ENCODE data around the gene DNM2.
A peak's percentile ranks its signal among the peaks of the same experiment; 100 is the strongest.
"Not testable (repeated sequence)": the region's sequence is repeated elsewhere in the genome, so short reads cannot be mapped to it uniquely, and the experiment has no call there.

DNM2 gene

GRCh38 chr19:10717356-10718204 lies at the start of gene DNM2:
Gene DNM2 (plus strand): TSS chr19:10718079. CDS start chr19:10718243, 164 bp downstream.
- DNase-seq (ENCODE audit: low spot score): peak; percentile 100

- no peak for DNase-seq (ENCODE audit: low spot score)
These were observed 48.6 kb upstream of the DNM2 start for GRCh38 chr19:10669246-10669645.

GRCh38 chr19:10670182-10670581 lies 47.7 kb upstream of the DNM2 start:
- DNase-seq (ENCODE audit: low spot score): no peak

- DNase-seq (ENCODE audit: low spot score): no peak
These were observed 46.7 kb upstream of the DNM2 start for GRCh38 chr19:10670876-10671804.

- not testable (repeated sequence) for DNase-seq (ENCODE audit: low spot score)
These were observed 46.0 kb upstream of the DNM2 start for GRCh38 chr19:10671922-10672321.

- not testable (repeated sequence) for DNase-seq (ENCODE audit: low spot score)
These were observed 42.7 kb upstream of the DNM2 start for GRCh38 chr19:10675214-10675613.

GRCh38 chr19:10677751-10678150 lies 40.1 kb upstream of the DNM2 start:
- DNase-seq (ENCODE audit: low spot score): no peak

- DNase-seq (ENCODE audit: low spot score): no peak
These were observed 39.1 kb upstream of the DNM2 start for GRCh38 chr19:10678813-10679212.

GRCh38 chr19:10679743-10680142 lies 38.1 kb upstream of the DNM2 start:
- DNase-seq (ENCODE audit: low spot score): no peak

- no peak for DNase-seq (ENCODE audit: low spot score)
These were observed 37.2 kb upstream of the DNM2 start for GRCh38 chr19:10680545-10681135.

- DNase-seq (ENCODE audit: low spot score): no peak
These were observed 36.2 kb upstream of the DNM2 start for GRCh38 chr19:10681658-10682057.

GRCh38 chr19:10682397-10683063 lies 35.3 kb upstream of the DNM2 start:
- DNase-seq (ENCODE audit: low spot score): no peak

GRCh38 chr19:10683064-10683426 lies 34.8 kb upstream of the DNM2 start:
- DNase-seq (ENCODE audit: low spot score): no peak

- DNase-seq (ENCODE audit: low spot score): no peak
These were observed 34.3 kb upstream of the DNM2 start for GRCh38 chr19:10683582-10683981.

GRCh38 chr19:10685210-10685609 lies 32.7 kb upstream of the DNM2 start:
- peak; percentile 53 for DNase-seq (ENCODE audit: low spot score)

- DNase-seq (ENCODE audit: low spot score): no peak
These were observed 31.7 kb upstream of the DNM2 start for GRCh38 chr19:10686193-10686592.

GRCh38 chr19:10686661-10687517 lies 31.0 kb upstream of the DNM2 start:
- peak; percentile 89 for DNase-seq (ENCODE audit: low spot score)

GRCh38 chr19:10687518-10688288 lies 30.2 kb upstream of the DNM2 start:
- no peak for DNase-seq (ENCODE audit: low spot score)

GRCh38 chr19:10688545-10689280 lies 29.2 kb upstream of the DNM2 start:
- no peak for DNase-seq (ENCODE audit: low spot score)

Data from Ammon's horn (tissue), 1 donor.